KOPT-K1 (cell line): ENCODE measurements around the gene SMIM11.
"Not testable (repeated sequence)": the region's sequence is repeated elsewhere in the genome, so short reads cannot be mapped to it uniquely, and the experiment has no call there.

Source experiments
- H3K27ac ChIP-seq: fragments of 200-600 bp; sonication (generic); 2 replicates; pipeline ENCODE4 v1.5.1; 2016; ENCODE audit warnings: antibody characterized with exemption, mild to moderate bottlenecking, low read depth, low read length; ENCODE audit not compliant: poor library complexity, severe bottlenecking
- H3K36me3 ChIP-seq: fragments of 200-600 bp; sonication (generic); 2 replicates; pipeline ENCODE4 v1.5.1; 2017; ENCODE audit warnings: antibody characterized with exemption, mild to moderate bottlenecking, low read length, moderate library complexity; ENCODE audit not compliant: insufficient read depth
- H3K9me3 ChIP-seq: fragments of 200-600 bp; sonication (generic); 2 replicates; pipeline ENCODE4 v1.5.1; 2017; ENCODE audit warnings: antibody characterized with exemption, low read length, mild to moderate bottlenecking; ENCODE audit not compliant: insufficient read depth, poor library complexity, severe bottlenecking

The SMIM11 gene

GRCh38 chr21:34365809-34366208, 9.5 kb upstream of the SMIM11 start:
- no peaks in the 10 kb centered on the region for H3K36me3 ChIP-seq
- no peaks in the 10 kb centered on the region for H3K9me3 ChIP-seq
- no peak overlapping the region for H3K27ac ChIP-seq

- H3K9me3 ChIP-seq: no peaks in the 10 kb centered on the region
- no peaks in the 10 kb centered on the region for H3K36me3 ChIP-seq
- H3K27ac ChIP-seq: no peak overlapping the region
Measured at GRCh38 chr21:34367320-34367935, 7.9 kb upstream of the SMIM11 start.

- no peak overlapping the region for H3K27ac ChIP-seq
- H3K36me3 ChIP-seq: no peaks in the 10 kb centered on the region
- no peaks in the 10 kb centered on the region for H3K9me3 ChIP-seq
Measured at GRCh38 chr21:34369741-34370140, 5.6 kb upstream of the SMIM11 start.

GRCh38 chr21:34372321-34372720, 3.0 kb upstream of the SMIM11 start:
- Histone ChIP-seq H3K27ac (no peak overlapping the region), H3K36me3 (no peaks in the 10 kb centered on the region)

GRCh38 chr21:34374462-34374861, 845 bp upstream of the SMIM11 start:
- H3K9me3 ChIP-seq, H3K36me3 ChIP-seq, H3K27ac ChIP-seq: not testable (repeated sequence)

More at GRCh38 chr21:34372321-34372720, 3.0 kb upstream of the SMIM11 start:
- no peaks in the 10 kb centered on the region for H3K9me3 ChIP-seq

- not testable (repeated sequence) for H3K36me3 ChIP-seq, H3K9me3 ChIP-seq, H3K27ac ChIP-seq
Measured at GRCh38 chr21:34375619-34375972, 289 bp downstream of the SMIM11 start.

GRCh38 chr21:34383138-34383537, 7.8 kb downstream of the SMIM11 start:
- not testable (repeated sequence) for H3K36me3 ChIP-seq, H3K9me3 ChIP-seq, H3K27ac ChIP-seq

GRCh38 chr21:34383724-34384415, 8.6 kb downstream of the SMIM11 start:
- not testable (repeated sequence) for H3K27ac ChIP-seq, H3K36me3 ChIP-seq, H3K9me3 ChIP-seq

- not testable (repeated sequence) for H3K9me3 ChIP-seq, H3K27ac ChIP-seq, H3K36me3 ChIP-seq
Measured at GRCh38 chr21:34400522-34400921, 25.2 kb downstream of the SMIM11 start.

GRCh38 chr21:34404742-34405141, 29.4 kb downstream of the SMIM11 start:
- not testable (repeated sequence) for H3K27ac ChIP-seq, H3K9me3 ChIP-seq, H3K36me3 ChIP-seq

GRCh38 chr21:34405686-34406085, 30.4 kb downstream of the SMIM11 start:
- not testable (repeated sequence) for H3K36me3 ChIP-seq, H3K9me3 ChIP-seq, H3K27ac ChIP-seq

- not testable (repeated sequence) for H3K9me3 ChIP-seq, H3K36me3 ChIP-seq, H3K27ac ChIP-seq
Measured at GRCh38 chr21:34406102-34406501, 30.8 kb downstream of the SMIM11 start.

GRCh38 chr21:34406676-34407075, 31.4 kb downstream of the SMIM11 start:
- not testable (repeated sequence) for H3K36me3 ChIP-seq, H3K27ac ChIP-seq, H3K9me3 ChIP-seq

- H3K36me3 ChIP-seq, H3K9me3 ChIP-seq, H3K27ac ChIP-seq: not testable (repeated sequence)
Measured at GRCh38 chr21:34407294-34407693, 32.0 kb downstream of the SMIM11 start.

- H3K36me3 ChIP-seq, H3K9me3 ChIP-seq, H3K27ac ChIP-seq: not testable (repeated sequence)
Measured at GRCh38 chr21:34417448-34418077, 42.3 kb downstream of the SMIM11 start.

- H3K9me3 ChIP-seq, H3K27ac ChIP-seq, H3K36me3 ChIP-seq: not testable (repeated sequence)
Measured at GRCh38 chr21:34423805-34424204, 48.5 kb downstream of the SMIM11 start, which contains the start of gene SMIM34. SMIM34 (minus strand) TSS chr21:34423951; CDS start chr21:34423839, 112 bp downstream.
